ENCODE measurements around the gene GALNT2.
A peak's percentile ranks its signal among the peaks of the same experiment; 100 is the strongest.

GALNT2 gene

DNA sequence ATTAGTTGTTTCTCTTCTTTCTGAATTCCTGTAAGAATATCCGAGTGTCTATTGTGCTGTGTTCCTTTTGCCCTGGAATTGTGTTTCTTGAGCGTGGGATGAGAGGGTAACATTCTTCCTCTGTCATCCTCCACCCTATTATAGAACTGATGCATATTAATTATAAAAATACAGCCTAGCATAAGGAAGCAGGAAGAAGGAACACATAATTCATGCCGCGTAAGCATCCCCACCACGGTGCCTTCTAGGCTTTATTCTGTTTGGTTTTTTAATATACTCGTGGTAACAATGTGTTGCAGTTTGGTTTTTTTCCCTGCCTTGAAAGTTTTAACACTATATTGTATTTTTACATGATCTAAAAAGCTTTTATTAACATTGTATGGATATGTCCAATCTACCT, 65.7 kb downstream of the GALNT2 start:
- H3K27ac ChIP-seq = no peak overlapping the region
- no peak for DNase-seq (ENCODE audit: low spot score)
- TF ChIP-seq, protein P1, sequence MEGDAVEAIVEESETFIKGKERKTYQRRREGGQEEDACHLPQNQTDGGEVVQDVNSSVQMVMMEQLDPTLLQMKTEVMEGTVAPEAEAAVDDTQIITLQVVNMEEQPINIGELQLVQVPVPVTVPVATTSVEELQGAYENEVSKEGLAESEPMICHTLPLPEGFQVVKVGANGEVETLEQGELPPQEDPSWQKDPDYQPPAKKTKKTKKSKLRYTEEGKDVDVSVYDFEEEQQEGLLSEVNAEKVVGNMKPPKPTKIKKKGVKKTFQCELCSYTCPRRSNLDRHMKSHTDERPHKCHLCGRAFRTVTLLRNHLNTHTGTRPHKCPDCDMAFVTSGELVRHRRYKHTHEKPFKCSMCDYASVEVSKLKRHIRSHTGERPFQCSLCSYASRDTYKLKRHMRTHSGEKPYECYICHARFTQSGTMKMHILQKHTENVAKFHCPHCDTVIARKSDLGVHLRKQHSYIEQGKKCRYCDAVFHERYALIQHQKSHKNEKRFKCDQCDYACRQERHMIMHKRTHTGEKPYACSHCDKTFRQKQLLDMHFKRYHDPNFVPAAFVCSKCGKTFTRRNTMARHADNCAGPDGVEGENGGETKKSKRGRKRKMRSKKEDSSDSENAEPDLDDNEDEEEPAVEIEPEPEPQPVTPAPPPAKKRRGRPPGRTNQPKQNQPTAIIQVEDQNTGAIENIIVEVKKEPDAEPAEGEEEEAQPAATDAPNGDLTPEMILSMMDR (IDR thresholded peaks at IDR 0.05) = no peak

DNA sequence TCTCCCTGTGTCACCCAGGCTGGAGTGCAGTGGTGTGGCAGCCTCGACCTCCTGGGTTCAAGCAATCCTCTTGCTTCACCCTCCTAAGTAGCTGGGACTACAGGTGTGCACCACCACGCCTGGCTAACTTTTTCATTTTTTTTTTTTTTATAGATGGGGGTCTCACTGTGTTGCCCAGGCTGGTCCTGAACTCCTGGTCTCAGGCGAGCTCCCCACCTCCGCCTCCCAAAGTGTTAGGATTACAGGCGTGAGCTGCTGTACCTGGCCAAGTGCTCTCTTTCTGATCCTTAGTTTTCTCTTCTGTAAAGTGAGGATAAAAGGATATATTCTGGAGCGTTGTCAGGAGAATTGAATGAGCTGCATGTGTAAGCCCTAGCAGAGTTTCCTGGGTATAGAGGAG, 68.7 kb downstream of the GALNT2 start:
- Histone ChIP-seq H3K27ac (no peak overlapping the region), H3K4me3 (no peak overlapping the region)
- DNase-seq (ENCODE audit: low spot score) = no peak
- TF ChIP-seq, protein P1 (IDR thresholded peaks at IDR 0.05) = no peak

More for the DNA sequence above, 65.7 kb downstream of the GALNT2 start:
- no peak overlapping the region for H3K4me3 ChIP-seq

DNA sequence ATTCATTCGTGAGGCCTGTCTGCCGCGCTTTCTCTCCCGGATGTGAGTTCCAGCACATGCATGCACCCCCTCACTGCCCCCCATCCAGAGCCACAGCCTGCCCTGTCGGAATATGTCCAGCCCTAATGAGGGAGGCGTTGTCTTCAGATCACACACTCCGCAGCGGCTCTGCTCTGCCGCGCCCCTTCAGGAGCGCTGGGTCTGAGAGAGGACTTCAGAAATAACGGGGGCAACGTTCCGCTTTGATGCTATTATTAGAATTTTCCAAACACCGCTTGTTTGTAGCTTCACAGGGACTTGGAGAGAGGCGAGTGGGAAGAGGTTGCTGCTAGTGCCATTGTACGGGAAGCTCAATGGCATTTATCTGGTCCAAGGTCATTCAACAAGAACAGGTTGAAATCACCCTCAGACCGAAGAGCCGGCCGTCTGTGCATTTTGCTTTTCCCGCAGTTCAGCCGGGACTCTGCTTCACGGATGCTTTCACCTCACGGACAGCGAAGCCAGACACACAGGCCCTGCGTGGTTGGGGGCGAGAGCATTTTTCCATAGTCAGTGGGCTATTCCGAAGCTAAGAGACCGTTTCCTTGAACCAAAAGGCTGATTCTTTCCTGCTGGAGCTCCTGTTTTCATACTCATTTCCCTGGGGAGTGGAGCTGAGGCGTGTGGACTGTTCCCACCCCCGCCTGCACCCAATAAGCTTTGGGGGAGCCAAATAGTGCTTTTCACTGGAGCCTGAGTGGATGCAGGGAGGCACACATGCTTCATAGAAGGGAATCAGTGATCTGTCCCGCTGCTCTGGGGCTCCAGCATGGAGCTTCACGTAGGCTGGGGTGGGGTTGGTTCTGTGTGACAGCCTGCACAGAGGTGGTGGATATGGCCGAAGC, 69.7 kb downstream of the GALNT2 start:
- TF ChIP-seq, protein P1 (IDR thresholded peaks at IDR 0.05) = no peak
- no peak for DNase-seq (ENCODE audit: low spot score)
- Histone ChIP-seq H3K27ac (peak overlapping the region in 1 of 2 donors; percentile 41), H3K4me3 (peak overlapping the region; percentile 58)

DNA sequence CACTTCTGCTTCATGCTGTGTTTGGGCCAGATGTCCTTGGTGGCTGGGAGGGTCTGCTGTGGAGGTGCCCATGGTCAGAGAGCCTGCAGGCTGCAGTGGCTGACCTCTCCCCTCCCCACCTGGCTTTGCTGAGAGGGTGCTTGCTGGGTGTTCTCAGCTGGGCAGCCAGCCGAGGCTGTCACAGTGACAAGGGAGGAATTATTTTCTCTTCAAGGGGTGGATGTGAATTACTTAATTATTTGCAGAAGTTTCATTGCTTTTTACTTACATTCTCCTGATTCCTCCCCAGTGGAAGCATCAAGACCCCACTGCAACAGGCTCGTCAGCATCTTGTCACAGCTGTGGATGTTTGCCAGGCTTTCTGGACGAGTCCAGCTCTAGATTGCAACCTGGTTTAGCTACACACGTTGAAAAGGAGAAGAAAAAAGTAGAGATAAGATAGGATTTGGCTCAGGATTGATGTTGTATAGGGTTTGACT, 70.3 kb downstream of the GALNT2 start:
- Histone ChIP-seq H3K27ac (peak overlapping the region in 1 of 2 donors; percentile 41), H3K4me3 (peak overlapping the region; percentile 58)
- TF ChIP-seq, protein P1 (IDR thresholded peaks at IDR 0.05) = no peak
- no peak for DNase-seq (ENCODE audit: low spot score)

DNA sequence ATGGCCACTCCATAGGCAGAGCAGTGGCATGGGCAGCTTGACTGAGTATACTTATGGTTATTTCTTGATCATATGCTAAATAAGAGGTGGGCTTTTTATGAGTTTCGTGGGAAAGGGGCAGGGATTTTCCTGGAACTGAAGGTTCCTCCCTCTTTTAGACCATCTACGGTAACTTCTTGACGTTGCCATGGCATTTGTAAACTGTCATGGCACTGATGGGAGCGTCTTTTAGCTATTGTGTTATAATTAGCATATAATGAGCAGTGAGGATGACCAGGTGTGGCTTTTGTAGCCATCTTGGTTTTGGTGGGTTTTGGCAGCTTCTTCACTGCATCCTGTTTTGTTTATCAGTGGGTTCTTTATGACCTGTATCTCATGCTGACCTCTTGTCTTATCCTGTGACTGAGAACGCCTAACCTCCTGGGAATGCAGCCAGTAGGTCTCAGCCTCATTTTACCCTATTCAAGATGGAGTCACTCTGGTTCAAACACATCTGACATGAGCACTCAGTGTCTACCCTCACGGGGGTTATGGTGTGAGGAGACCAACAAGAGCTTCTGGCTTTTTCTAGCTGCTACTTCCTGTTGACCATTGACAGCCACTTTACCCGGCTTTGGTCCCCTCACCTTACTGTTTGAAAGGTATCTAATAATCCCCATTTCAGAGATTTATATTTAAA, 71.7 kb downstream of the GALNT2 start:
- TF ChIP-seq, protein P1 (IDR thresholded peaks at IDR 0.05) = no peak
- Histone ChIP-seq H3K4me3 (no peak overlapping the region), H3K27ac (no peak overlapping the region)
- no peak for DNase-seq (ENCODE audit: low spot score)

DNA sequence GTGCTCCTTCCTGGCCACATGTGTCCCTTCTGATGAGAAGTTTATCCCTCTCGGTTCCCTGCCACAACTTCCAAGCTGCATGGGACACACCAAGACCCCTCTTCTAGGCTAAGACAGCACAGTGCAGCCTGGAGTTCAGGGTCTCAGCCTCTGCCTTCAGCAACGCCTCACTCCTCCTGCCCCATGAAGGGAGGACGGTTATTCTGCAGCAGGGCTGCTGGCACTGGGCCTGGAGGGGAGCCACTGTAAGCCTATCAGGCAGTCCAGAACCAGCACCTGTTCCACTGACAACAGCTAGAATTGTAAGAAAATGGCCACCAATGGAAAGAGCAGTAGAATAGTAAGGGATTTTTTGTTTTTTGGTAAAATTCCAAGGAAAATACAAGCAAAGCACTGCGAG, 72.3 kb downstream of the GALNT2 start:
- DNase-seq (ENCODE audit: low spot score) = no peak
- no peak overlapping the region for H3K27ac ChIP-seq
- TF ChIP-seq, protein P1 (IDR thresholded peaks at IDR 0.05) = no peak
- H3K4me3 ChIP-seq = no peak overlapping the region
